Stimulated activated CD4-positive, alpha-beta T cell treated with anti-CD3 and anti-CD28 coated beads, Interleukin-12 subunit alpha, Interleukin-12 subunit beta, amount 100 ng/mL, for 24 hours (primary cell): ENCODE results near the gene NSMCE4A.
"Not testable (repeated sequence)": the region's sequence is repeated elsewhere in the genome, so short reads cannot be mapped to it uniquely, and the experiment has no call there.

Experiments used
- DNase-seq, 2 experiments: peaks; one replicate each; pipeline ENCODE4 v3.0.0-alpha.2; 2020; ENCODE audit warnings: low read depth in 2 of 2

NSMCE4A gene

DNA sequence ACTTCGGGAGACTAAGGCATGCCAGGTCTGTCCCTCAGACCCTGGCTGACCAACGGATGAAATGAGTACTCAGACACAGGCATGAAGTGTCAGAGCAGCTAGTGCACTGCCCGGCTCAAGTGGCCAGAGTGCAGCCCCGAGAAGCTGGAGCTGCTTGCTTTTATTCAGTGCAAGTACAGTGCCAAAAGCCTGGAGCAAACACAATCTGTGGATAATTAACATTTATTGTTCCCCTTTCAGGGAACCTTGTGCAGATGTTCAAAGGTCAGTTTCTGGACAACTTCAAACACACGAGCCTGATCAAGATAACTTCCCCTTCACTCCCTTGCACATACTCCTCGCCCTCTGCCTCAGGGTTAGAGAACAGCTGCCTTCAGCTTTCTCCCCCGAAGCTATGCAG is 39.3 kb downstream of the NSMCE4A start:
- no peak for DNase-seq

DNA sequence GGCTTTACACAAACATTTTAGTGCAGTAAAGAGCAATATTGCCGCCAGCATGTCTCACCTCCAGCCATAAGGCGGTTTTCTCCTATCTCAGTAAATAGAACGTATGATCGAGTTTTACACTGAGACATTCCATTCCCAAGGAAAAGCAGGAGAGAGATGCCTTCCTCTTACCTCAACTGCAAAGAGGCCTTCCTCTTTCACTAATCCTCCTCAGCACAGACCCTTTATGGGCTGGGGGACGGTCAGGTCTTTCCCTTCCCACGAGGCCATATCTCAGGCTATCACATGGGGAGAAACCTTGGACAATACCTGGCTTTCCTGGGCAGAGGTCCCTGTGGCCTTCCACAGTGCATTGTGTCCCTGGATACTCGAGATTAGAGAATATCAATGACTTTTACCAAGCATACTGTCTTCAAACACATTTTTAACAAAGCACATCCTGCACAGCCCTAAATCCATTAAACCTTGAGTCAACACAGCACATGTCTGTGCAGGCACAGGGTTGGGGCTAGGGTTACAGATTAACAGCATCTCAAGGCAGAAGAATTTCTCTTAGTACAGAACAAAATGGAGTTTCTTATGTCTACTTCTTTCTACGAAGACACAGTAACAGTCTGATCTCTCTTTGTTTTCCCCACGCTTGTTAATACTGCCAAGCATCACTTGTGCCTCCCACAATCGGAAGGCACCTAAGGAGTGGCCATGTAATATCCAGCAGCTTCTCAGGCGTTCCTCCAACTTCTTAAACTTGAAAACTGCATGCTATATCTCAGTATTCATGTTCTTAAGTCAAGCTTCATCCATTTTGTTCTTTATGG is 44.5 kb downstream of the NSMCE4A start:
- not testable (repeated sequence) for DNase-seq

DNA sequence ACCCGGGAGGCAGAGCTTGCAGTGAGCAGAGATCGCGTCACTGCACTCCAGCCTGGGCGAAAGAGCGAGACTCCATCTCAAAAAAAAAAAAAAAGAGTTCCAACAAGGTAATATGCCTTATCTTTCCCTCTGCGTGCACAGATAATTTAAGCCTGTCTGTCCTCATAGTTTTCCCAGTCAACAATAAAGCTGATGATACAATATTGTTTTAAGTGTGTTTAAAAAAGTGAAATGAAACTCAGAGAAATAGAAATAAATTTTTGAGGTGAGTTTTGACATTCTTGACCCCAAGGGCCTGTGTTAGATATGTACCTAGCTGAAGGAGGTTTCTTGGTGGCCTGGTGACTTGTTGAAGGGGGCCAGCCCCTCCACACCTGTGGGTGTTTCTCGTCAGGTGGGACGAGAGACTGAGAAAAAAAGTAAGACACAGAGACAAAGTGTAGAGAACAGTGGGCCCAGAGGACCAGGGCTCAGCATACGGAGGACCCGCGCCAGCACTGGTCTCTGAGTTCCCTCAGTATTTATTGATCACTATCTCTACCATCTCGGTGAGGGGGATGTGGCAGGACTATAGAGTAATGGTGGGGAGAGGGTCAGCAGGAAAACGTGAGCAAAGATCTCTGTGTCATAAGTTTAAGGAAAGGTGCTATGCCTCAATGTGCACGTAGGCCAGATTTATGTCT is 45.3 kb downstream of the NSMCE4A start:
- not testable (repeated sequence) for DNase-seq

DNA sequence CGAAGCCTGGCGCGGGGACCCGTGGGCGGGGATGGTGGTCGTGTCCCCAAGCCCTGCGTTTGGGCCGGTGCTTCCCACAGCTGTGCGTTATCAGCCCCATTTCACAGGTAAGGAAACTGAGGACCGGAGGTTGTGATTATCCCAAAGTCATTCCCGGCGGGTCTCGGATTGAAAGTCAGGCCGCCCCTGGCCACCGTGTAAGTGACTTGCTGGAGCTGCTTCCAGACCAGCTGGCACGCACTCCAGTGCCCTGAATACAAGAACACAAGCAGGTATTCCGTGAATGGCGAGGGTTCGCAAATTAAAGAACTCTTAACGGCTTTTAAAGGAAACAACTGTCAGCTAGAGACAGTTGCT is 46.5 kb downstream of the NSMCE4A start:
- DNase-seq = peak in 1 of 2 experiments; percentile 26

DNA sequence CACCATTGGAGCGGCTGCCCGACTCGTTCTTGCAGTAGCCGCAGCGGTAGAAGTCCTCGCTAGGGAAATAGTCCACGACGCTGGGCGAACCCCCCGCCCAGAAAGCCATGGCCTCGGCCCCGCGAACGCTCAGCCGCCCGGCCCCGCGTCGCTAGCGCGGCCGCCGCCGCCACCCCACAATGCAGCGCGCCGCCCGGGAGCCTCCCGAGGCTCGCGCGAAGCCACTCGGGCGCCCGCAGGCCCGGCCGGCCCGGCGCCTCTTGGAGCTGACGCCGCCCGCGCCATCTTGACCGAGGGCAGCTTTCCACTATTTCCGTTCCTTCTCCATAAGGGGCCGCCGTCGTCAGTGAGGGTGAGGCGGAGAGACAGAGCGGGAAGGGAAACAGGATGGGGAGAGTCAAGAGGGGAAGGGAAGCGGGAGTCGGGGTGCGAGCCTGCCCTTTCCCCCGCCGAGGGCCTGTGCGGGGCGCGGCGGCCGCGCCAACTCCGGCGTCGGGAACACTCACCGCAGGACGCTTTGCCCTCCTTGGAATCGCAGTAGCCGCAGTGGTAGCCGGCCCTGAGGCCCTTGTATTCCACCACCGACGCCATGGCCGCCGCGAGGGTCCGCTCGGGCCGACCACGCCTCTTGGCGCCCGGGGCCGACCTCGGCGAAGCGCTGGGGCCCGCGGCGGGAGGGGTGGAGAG is 47.0 kb downstream of the NSMCE4A start, which contains the start of gene ATE1:
ATE1 (minus strand) TSS at position 191 of the 687 bp plus-strand sequence; CDS start at position 109, 82 bp downstream.
- DNase-seq = peak; percentile 66 to 76

DNA sequence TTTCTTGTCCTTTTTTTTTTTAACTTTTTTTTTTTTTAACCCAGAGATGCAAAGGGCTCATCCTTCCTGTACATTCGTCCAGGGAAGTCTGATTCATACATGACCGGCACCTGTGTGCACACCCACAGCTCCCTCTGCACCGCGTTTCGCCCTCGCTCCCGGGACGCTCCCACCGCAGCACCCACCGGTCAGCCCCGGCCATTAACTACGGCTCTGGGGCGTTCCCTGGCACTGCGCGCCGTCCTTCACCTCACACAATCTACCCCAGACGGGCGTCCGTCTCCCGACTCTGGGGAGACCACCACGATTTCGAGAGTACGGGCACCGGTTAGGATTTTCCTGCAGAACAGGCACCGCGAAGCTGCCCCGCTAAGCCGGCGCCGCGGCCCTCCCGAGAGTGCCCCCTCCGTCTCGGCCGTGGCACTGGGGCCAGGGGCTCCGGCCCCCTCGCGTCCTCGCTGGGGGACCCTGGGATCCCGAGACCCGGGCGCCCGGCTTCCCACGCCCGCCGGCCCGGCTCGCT is 47.6 kb downstream of the NSMCE4A start:
- DNase-seq = peak; percentile 24 to 27

DNA sequence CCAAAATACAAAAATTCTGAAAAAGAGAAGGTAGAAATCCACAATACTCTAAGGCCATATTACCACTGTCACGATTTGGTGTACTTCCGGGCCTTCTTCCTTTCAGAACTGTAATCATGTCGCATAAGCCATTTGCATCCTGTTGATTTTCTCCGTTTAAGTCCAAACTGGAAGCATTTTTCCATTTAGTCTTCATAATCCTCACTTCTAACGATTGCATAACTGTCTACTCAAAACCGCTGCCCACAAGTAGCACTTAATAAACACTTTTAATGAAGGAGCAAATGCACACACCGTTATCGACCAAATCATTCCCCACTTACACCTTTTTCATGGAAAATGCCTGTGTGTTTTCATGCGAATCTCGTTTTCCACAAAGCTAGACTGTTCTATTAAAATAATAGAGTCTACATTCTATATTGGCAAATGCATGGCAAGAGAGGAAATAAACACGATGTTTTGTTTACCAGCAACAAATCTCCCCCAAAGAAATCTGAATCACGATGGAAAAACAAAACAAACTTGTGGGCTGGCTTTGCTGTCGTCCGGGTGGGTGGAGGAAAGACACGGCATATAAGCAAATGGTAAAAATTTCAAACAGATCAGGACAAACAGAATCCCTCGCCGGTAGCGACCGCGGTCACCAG is 48.2 kb downstream of the NSMCE4A start:
- no peak for DNase-seq

DNA sequence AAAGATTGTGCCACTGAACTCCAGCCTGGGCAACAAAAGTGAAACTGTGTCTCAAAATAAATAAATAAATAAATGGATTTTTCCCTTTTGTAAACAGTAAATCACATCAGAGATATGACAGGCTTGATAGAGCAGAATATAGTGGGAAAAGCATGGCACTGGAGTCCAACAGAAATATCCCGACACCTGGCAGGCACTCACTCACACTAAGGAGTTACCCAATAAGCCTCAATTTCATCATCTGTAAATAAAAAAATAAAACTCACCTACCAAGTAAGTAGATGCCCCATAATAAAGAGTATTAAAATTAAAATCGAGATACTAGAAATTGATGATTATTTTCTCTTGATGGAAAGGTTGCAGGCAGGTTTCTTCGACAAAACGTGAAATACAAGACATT is 48.9 kb downstream of the NSMCE4A start:
- no peak for DNase-seq

DNA sequence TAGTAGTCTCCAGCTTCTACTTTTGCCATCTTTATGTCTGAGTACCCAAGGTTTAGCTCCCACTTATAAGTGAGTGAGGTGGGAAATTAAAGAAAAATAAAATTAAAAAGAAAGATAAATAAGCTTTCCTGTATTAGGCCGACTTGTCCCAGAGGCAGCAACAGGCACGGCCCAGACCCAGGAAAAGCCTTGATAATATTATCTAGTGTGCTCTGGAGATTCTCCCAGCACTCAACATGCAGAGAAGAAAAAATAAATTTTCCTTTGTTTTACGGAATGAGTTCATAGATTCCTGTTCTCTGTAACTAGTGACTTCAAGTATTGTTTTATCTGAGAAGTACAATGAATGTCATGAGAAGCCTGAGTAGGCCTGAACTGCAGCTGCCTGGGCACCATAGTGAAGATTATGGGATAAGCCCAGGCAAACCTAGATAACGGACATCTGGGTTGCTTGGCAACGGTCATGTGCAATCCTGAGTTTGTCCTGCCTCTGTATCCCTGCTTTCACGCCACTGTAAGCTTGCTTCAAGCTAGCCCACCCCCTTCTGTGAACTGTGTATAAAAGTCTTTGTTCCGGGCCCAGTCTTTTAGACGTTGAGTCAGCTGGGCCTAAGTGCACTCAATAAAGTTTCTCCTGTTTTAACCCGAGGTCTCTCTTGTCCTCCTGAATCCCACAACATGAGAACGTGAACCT is 53.6 kb downstream of the NSMCE4A start:
- DNase-seq = no peak

DNA sequence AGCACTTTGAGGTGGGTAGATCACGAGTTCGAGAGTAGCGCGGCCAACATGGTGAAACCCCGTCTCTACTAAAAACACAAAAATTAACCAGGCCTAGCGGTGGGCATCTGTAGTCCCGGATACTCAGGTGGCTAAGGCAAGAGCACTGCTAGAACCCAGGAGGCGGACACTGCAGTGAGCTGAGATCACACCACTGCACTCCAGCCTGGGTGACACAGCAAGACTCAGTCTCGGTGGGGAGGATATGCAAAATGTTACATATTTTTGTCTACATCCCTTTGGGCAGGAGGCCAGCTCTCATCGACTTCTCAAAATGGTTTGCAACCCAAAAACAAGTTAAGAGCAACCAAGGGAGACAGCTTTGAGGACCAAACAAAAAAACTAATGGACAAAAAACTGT is 55.4 kb downstream of the NSMCE4A start:
- no peak for DNase-seq

DNA sequence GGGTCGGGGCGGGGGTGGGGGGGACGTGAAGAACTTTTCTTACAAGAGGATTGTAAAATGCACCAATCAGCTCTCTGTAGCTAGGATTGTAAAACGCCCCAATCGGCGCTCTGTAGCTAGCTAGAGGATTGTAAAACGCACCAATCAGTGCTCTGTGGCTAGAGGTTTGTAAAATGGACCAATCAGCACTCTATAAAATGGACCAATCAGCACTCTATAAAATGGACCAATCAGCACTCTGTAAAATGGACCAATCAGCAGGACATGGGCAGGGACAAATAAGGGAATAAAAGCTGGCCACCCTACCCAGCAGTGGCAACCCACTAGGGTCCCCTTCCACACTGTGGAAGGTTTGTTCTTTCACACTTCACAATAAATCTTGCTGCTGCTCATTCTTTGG is 56.2 kb downstream of the NSMCE4A start:
- DNase-seq = not testable (repeated sequence)

DNA sequence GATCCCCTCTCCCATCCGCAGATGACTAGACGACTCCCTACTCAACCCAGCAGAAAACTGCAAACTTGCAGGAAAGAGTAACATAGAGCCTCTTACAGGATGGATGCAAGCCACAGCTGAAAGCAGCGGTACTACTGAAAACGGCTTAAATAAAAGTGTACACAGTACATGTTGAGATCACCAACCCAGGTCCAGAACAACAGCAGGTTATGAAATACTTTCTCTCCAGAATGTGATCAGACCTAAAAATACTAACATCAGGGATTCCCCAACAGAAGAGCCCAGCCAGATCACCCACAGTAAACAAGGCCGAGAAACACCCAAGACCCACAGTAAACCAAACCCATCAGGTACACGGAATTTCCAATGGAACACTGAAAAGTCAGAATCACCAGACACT is 60.4 kb downstream of the NSMCE4A start:
- DNase-seq = no peak

DNA sequence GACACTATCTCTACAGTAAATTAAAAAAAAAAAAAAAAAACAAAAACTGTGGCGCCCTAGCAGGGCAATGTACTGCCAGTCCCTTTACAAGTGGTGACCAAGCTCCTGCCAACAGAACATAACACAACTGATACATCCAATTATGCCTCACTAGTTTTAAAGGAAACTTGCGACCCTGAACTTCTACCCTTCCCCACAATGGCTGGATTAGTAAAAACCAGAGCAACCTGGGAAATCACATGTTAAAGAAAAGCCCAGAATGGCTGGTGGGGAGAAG is 63.7 kb downstream of the NSMCE4A start:
- no peak for DNase-seq

DNA sequence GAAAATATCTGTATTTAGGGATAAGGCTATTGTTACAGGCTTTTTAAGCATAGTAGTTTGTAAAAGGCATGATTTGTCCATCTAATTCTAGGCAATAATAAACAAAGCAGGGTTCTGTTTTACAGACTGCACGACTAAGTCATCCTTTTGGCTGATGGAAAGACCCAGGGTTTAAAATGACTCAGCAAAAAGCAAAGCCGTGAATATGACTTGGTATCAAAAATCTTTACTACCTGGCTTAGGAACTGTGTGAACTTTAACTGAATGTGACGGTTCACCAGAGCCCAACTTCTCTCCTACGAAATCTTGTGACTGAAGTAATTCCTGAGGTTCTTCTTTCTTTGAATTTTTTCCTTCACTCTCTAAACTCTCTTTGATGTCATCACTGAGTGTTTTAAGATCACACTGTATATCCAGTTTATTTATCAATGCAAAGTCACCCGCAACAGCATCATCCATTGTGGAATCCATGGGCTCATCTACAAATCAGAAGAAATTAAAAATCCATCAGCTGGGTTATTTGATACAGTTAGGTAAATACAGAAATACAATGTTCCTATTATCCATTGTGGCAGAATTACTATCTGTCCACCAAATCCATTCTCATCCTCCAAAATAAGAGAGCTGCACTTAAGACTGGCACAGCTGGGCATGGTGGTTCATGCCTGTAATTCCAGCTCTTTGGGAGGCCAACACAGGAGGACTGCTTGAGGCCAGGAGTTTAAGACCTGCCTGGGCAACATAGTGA is 64.2 kb downstream of the NSMCE4A start:
- DNase-seq = no peak
